SH-SY5Y (cell line): ENCODE results near the gene EVA1C.

Source experiments
- GATA2 ChIP-seq: IDR thresholded peaks from 2 replicates; pipeline ENCODE4 v1.6.1; 2011; ENCODE audit warnings: mild to moderate bottlenecking, low read depth, low read length
- GATA3 ChIP-seq: IDR thresholded peaks from 2 replicates; pipeline ENCODE4 v1.6.1; 2011; ENCODE audit warnings: low read depth, mild to moderate bottlenecking, low read length, moderate library complexity

DNA sequence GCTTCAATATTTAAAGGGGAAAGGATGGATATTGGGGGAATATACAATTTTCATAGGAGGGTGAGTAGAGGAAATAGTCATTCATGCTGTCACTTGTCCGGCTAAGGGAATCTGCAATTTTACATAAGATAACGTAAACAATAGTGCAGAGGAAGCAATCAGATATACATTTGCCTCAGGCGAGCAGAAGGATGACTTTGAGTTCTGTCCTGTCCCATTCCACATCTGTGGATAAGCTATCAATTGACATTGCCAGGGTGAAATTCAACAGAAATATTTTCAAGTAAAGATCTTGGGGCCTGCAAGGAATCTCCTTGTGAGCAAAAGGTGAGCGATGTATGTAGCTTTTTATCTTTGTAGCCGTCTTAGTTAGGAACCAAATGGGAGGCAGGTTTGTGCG, 32.6 kb downstream of the EVA1C start:
- TF ChIP-seq GATA3: no peak
- no peak for TF ChIP-seq GATA2
